Right forelimb (tissue), 1 donor: ENCODE data around the gene CNOT4.
A peak's percentile ranks its signal among the peaks of the same experiment; 100 is the strongest.

Experiments used
- DNase-seq: peaks from one replicate; pipeline ENCODE4 v3.0.0-alpha.2; 2018

Gene CNOT4

DNA sequence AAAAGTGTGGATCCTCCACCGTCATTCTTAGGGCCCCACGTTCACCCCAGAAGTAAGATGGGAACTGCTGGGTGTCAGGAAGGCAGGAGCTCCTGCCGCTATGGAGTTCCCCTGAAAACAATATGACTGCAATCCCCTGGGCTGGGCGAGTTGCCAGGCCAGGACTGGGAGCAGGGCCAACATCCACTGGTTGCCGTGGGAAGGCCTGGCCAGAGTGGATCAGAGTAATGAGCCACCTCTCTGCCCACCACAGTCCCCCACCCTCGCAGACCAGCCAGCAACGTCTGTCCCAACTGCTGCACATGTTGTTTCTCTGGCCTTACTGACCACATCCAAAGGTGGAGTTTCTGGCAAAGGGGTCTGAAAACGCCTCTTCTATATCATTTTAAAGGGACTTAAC lies 189.6 kb downstream of the CNOT4 start:
- DNase-seq: peak; percentile 79

DNA sequence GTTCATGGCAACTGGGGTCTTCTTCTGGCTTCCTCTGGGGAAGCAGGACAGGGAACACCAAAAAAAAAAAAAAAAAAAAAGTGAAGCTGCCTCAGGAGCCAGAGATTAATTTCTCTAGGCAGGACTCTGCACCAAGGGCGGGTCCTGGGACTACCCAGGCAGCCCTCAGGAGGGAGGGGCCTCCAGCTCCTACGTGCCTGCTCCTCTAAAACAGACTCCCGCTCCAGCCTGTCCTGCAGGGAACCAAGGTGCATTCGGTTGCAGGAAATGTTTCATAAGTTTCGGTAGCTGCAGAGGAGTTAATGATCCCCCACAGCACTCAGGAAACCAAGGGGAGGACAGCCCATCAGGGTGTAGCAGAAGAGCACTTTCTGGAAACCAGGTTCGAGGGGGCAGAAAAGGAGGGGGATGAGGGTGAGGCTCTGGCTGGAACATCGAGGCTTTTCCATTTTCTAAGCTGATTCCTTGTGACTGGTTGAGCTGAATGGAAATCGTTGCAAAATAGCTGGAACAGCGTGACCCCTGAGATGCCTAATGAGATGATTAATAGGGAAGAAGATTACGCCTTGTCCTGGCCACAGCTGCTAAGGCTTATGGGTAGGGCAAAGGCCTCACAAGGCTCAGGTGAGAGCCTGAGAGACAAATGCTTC lies 192.1 kb downstream of the CNOT4 start:
- no peak for DNase-seq

DNA sequence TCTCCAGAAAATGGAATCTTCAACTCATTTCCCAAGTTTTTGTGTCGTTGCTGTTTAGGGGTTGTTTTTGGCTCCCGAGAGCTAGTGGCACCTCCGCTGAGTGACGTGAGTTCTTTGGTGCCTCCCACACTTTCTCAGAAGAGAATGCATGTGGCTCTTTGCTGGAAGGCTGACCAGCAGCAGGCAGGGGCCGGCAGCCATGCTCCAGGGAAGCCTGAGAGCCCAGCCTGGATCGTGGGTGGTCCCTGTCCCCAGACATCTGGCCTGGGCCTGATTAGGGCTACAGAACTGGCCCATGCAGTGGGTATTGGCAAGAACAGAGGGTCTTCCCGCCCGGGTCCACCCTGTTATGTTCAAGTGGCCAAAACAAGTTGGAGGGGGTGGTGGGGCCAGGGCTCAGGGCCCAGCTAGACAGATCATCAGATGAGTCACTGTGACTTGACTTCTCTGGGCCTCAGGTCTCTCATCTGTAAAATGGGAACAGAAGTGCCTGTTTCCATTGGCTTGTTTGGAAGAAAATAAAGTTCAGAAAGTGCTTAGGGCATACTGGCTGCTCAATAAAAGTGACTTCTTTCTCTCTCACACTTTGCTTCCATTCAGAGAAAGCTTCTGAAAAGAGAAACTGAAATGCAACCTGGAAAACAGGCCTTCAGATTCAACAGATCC lies 193.1 kb downstream of the CNOT4 start:
- DNase-seq: no peak

DNA sequence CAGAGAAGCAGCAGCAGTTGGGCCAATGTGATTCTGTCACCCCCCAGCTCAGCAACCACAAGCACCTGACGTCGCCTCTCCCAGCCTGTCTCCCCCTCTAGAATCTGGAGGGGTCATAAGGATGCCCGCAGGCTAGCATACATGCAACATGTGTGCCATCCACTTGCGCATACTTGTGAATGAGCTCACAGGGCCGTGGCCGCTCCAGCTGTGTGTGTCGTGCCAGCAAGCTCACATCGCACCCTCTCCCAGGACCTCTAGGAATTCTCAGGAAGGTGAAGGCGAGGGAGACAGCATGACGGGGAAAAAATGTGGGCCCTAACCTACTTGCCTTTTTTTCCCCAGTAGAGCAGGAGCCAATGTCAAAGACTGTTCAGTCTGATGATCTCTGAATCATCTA lies 195.9 kb downstream of the CNOT4 start:
- no peak for DNase-seq
